Endodermal cell (in vitro differentiated cells): ENCODE results near the gene PRKCI. TPM values are rescaled to one million over a fixed set of nuclear protein-coding genes. Genes with fewer than 3 reads are reported as not detected.
"Not testable (repeated sequence)": the region's sequence is repeated elsewhere in the genome, so short reads cannot be mapped to it uniquely, and the experiment has no call there.

ENCODE experiments used
- DNase-seq: peaks from one replicate; pipeline ENCODE4 v3.0.0-alpha.2; 2017
- H3K27ac ChIP-seq: 2 replicates; pipeline ENCODE4 v1.5.1; 2013; ENCODE audit warnings: mild to moderate bottlenecking, low read depth, low read length, moderate library complexity
- H3K27me3 ChIP-seq: 2 replicates; pipeline ENCODE4 v1.6.1; 2013; ENCODE audit warnings: mild to moderate bottlenecking, low read length, moderate library complexity; ENCODE audit not compliant: insufficient read depth, control insufficient read depth, poor library complexity, severe bottlenecking
- H3K36me3 ChIP-seq: 2 replicates; pipeline ENCODE4 v1.7.0; 2013; ENCODE audit warnings: mild to moderate bottlenecking, low read length, moderate library complexity; ENCODE audit not compliant: control insufficient read depth, insufficient read depth
- H3K4me1 ChIP-seq: one replicate; pipeline ENCODE4 v1.7.0; 2013; ENCODE audit warnings: low read length; ENCODE audit not compliant: control insufficient read depth, insufficient read depth
- H3K4me3 ChIP-seq: 2 replicates; pipeline ENCODE4 v1.5.1; 2013; ENCODE audit warnings: mild to moderate bottlenecking, low read length, moderate library complexity
- H3K9ac ChIP-seq: 2 replicates; pipeline ENCODE4 v1.6.1; 2013; ENCODE audit warnings: mild to moderate bottlenecking, low read length, moderate library complexity; ENCODE audit not compliant: poor library complexity, severe bottlenecking; ENCODE audit errors: extremely low read depth
- H3K9me3 ChIP-seq: 2 replicates; pipeline ENCODE4 v1.6.1; 2013; ENCODE audit warnings: mild to moderate bottlenecking, low read length, moderate library complexity; ENCODE audit not compliant: control insufficient read depth
- H3K27ac Mint-ChIP-seq: 2 replicates; pipeline ENCODE4 v1.8.0; 2020; ENCODE audit warnings: mixed read lengths
- H3K27me3 Mint-ChIP-seq: 2 replicates; pipeline ENCODE4 v1.8.0; 2021; ENCODE audit warnings: mild to moderate bottlenecking, mixed read lengths; ENCODE audit not compliant: insufficient read depth
- H3K36me3 Mint-ChIP-seq: 2 replicates; pipeline ENCODE4 v1.8.0; 2020; ENCODE audit warnings: low read depth, mixed read lengths
- H3K4me1 Mint-ChIP-seq: 2 replicates; pipeline ENCODE4 v1.8.0; 2020; ENCODE audit warnings: mixed read lengths
- H3K4me3 Mint-ChIP-seq: 2 replicates; pipeline ENCODE4 v1.8.0; 2020; ENCODE audit warnings: mild to moderate bottlenecking, moderate library complexity, mixed read lengths
- H3K9me3 Mint-ChIP-seq: 2 replicates; pipeline ENCODE4 v1.8.0; 2020; ENCODE audit warnings: mild to moderate bottlenecking, mixed read lengths
- CTCF ChIP-seq: fragments of 200-600 bp; sonication (generic); conservative IDR thresholded peaks from 2 replicates; pipeline ENCODE4 v1.5.0; 2021; ENCODE audit warnings: antibody characterized with exemption, mild to moderate bottlenecking
- WGBS, 2 experiments: methylation state at CpG; one replicate each; pipeline versions ENCODE4 v1.1.5 to v1.1.7; 2013; ENCODE audit warnings: missing lambda C conversion rate in 2 of 2, mixed read lengths in 1 of 2; ENCODE audit not compliant: insufficient coverage in 1 of 2, insufficient read length in 1 of 2; 5-methylcytosine and 5-hydroxymethylcytosine counted together
- total RNA-seq, 2 donors: library from RNA; stranded (reverse); fragmentation: NEBNext Ultra II Directional in 1 of 2; extraction: Animal tissue kit (Norgen Biotek cat#: 25700) in 1 of 2; gene quantifications; 2 replicates in 1 of 2; 3 replicates in 1 of 2; pipeline ENCODE4 v1.2.1, GENCODE V29; 2021

PRKCI gene
- total RNA-seq, 2 donors from 2014 or later = 81.9 to 103 TPM

- Histone ChIP-seq H3K9ac (peak overlapping the region; percentile 79), H3K4me1 (peaks cover 6% of the 10 kb centered on the region), H3K36me3 (peaks cover 28% of the 10 kb centered on the region), H3K4me3 (peak overlapping the region; percentile 95), H3K27ac (no peak overlapping the region), H3K9me3 (no peaks in the 10 kb centered on the region), H3K27me3 (peaks cover 15% of the 10 kb centered on the region)
- peaks cover 25% of the 10 kb centered on the region for H3K36me3 Mint-ChIP-seq
- TF ChIP-seq CTCF = no peak
- H3K27ac Mint-ChIP-seq = peak overlapping the region; percentile 77
- DNase-seq = no peak
- 34 to 47% methylated on average over 4 to 16 of the region's 16 CpGs for WGBS, 2 experiments
- H3K4me1 Mint-ChIP-seq = peaks cover 17% of the 10 kb centered on the region
- peak overlapping the region; percentile 96 for H3K4me3 Mint-ChIP-seq
- H3K27me3 Mint-ChIP-seq = peaks cover 12% of the 10 kb centered on the region
- H3K9me3 Mint-ChIP-seq = no peaks in the 10 kb centered on the region
Measured at GRCh38 chr3:170180079-170180907, 41.9 kb upstream of the PRKCI start.

GRCh38 chr3:170180908-170181885 lies 41.0 kb upstream of the PRKCI start, which contains the start of gene PHC3:
Gene PHC3, minus strand, starts transcription at chr3:170181733. Its CDS starts 18 bp downstream, at chr3:170181715.
- Histone ChIP-seq H3K27me3 (peaks cover 15% of the 10 kb centered on the region), H3K36me3 (peaks cover 24% of the 10 kb centered on the region), H3K27ac (peak within 1 kb of the TSS; percentile 61), H3K4me1 (peaks cover 6% of the 10 kb centered on the region), H3K4me3 (peak within 1 kb of the TSS; percentile 95), H3K9me3 (no peaks in the 10 kb centered on the region), H3K9ac (peak within 1 kb of the TSS; percentile 79)
- WGBS, 2 experiments = 0 to 2% methylated on average over 25 to 71 of the region's 71 CpGs
- Mint-ChIP-seq H3K9me3 (no peaks in the 10 kb centered on the region), H3K4me1 (peaks cover 17% of the 10 kb centered on the region), H3K36me3 (peaks cover 22% of the 10 kb centered on the region), H3K27ac (peak within 1 kb of the TSS; percentile 99), H3K27me3 (peaks cover 12% of the 10 kb centered on the region), H3K4me3 (peak within 1 kb of the TSS; percentile 96)
- TF ChIP-seq CTCF = peak; percentile 17
- peak; percentile 97 for DNase-seq

GRCh38 chr3:170189398-170190256 lies 32.6 kb upstream of the PRKCI start:
- TF ChIP-seq CTCF = no peak
- Histone ChIP-seq H3K27me3 (no peaks in the 10 kb centered on the region), H3K4me3 (no peak overlapping the region), H3K27ac (no peak overlapping the region), H3K9ac (no peak overlapping the region), H3K4me1 (no peaks in the 10 kb centered on the region), H3K9me3 (no peaks in the 10 kb centered on the region), H3K36me3 (no peaks in the 10 kb centered on the region)
- 91 to 93% methylated on average over 4 of the region's 4 CpGs for WGBS, 2 experiments
- no peaks in the 10 kb centered on the region for H3K4me1 Mint-ChIP-seq
- no peaks in the 10 kb centered on the region for H3K27me3 Mint-ChIP-seq
- H3K36me3 Mint-ChIP-seq = no peaks in the 10 kb centered on the region
- no peak overlapping the region for H3K27ac Mint-ChIP-seq
- no peak for DNase-seq
- H3K4me3 Mint-ChIP-seq = no peak overlapping the region
- H3K9me3 Mint-ChIP-seq = no peaks in the 10 kb centered on the region

GRCh38 chr3:170195759-170196158 lies 26.5 kb upstream of the PRKCI start:
- H3K4me3 ChIP-seq, H3K4me3 Mint-ChIP-seq, H3K36me3 ChIP-seq, H3K4me1 Mint-ChIP-seq, H3K27ac ChIP-seq, DNase-seq, H3K9me3 Mint-ChIP-seq, H3K27me3 ChIP-seq, H3K36me3 Mint-ChIP-seq, H3K9ac ChIP-seq, H3K9me3 ChIP-seq, H3K4me1 ChIP-seq, H3K27ac Mint-ChIP-seq, H3K27me3 Mint-ChIP-seq: not testable (repeated sequence)
- WGBS, 2 experiments = 87 to 100% methylated on average over 2 to 3 of the region's 3 CpGs
